ENCODE results near the gene LCN12.

LCN12 gene

DNA sequence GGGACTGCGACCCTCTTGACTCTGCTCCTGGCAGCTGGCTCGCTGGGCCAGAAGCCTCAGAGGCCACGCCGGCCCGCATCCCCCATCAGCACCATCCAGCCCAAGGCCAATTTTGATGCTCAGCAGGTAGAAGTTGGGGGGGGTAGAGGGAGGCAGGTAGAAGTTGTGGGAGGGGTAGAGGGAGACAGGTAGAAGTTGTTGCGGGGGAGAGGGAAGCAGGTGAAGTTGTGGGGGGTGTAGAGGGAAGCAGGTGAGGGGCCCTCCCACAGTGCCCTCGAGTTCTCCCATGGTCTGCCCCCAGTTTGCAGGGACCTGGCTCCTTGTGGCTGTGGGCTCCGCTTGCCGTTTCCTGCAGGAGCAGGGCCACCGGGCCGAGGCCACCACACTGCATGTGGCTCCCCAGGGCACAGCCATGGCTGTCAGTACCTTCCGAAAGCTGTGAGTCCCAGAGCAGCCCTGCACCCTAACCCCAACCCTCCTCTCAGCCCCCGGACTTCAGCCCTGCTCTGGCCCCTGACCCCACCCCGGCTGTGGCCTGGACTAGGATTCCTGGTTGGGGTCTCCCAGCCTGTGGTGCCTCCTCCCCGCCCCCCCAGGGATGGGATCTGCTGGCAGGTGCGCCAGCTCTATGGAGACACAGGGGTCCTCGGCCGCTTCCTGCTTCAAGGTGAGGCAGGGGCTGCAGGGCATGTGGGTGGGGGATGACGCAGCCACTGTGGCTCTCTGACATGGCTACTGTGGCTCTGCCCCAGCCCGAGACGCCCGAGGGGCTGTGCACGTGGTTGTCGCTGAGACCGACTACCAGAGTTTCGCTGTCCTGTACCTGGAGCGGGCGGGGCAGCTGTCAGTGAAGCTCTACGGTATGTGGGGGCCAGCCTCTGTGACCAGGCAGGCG is 6.5 kb upstream of the LCN12 start:
- H3K9me3 ChIP-seq (ENCODE audit: control insufficient read depth, insufficient read depth, low read length), result no peaks in the 10 kb centered on the region
- peaks cover 24% of the 10 kb centered on the region for H3K36me3 ChIP-seq (ENCODE audit: control insufficient read depth, low read length)
- peaks cover 26% of the 10 kb centered on the region for H3K79me2 ChIP-seq (ENCODE audit: control insufficient read depth, low read length)
- H3K27me3 ChIP-seq (ENCODE audit: control insufficient read depth, low read length), result no peaks in the 10 kb centered on the region
- no peaks in the 10 kb centered on the region; the same call in 1 of the 2 replicates for H3F3A ChIP-seq (ENCODE audit: control insufficient read depth, insufficient read depth)
- H3K27ac ChIP-seq (ENCODE audit: low read depth, low read length), result no peak overlapping the region
- no peak overlapping the region for H3K4me2 ChIP-seq (ENCODE audit: low read length)
- TF ChIP-seq, protein P1, sequence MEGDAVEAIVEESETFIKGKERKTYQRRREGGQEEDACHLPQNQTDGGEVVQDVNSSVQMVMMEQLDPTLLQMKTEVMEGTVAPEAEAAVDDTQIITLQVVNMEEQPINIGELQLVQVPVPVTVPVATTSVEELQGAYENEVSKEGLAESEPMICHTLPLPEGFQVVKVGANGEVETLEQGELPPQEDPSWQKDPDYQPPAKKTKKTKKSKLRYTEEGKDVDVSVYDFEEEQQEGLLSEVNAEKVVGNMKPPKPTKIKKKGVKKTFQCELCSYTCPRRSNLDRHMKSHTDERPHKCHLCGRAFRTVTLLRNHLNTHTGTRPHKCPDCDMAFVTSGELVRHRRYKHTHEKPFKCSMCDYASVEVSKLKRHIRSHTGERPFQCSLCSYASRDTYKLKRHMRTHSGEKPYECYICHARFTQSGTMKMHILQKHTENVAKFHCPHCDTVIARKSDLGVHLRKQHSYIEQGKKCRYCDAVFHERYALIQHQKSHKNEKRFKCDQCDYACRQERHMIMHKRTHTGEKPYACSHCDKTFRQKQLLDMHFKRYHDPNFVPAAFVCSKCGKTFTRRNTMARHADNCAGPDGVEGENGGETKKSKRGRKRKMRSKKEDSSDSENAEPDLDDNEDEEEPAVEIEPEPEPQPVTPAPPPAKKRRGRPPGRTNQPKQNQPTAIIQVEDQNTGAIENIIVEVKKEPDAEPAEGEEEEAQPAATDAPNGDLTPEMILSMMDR (IDR thresholded peaks at IDR 0.05; ENCODE audit: low read depth, low read length, poor library complexity, severe bottlenecking), result no peak
- no peak for TF ChIP-seq EZH2phosphoT487 (IDR thresholded peaks at IDR 0.05; ENCODE audit: borderline replicate concordance, low read length)
- no peak overlapping the region for H3K4me3 ChIP-seq (ENCODE audit: low read length)
- H3K9me2 ChIP-seq (replicated peaks; ENCODE audit: control insufficient read depth, low read length), result no peaks in the 10 kb centered on the region
- peaks cover 21% of the 10 kb centered on the region for H3K4me1 ChIP-seq (ENCODE audit: control insufficient read depth, low read length)
- 0 out of 2 replicates have a peak, but pooled peaks cover 3% of the 10 kb centered on the region for H4K20me1 ChIP-seq (ENCODE audit: control insufficient read depth, insufficient read depth, low read depth, low read length)

DNA sequence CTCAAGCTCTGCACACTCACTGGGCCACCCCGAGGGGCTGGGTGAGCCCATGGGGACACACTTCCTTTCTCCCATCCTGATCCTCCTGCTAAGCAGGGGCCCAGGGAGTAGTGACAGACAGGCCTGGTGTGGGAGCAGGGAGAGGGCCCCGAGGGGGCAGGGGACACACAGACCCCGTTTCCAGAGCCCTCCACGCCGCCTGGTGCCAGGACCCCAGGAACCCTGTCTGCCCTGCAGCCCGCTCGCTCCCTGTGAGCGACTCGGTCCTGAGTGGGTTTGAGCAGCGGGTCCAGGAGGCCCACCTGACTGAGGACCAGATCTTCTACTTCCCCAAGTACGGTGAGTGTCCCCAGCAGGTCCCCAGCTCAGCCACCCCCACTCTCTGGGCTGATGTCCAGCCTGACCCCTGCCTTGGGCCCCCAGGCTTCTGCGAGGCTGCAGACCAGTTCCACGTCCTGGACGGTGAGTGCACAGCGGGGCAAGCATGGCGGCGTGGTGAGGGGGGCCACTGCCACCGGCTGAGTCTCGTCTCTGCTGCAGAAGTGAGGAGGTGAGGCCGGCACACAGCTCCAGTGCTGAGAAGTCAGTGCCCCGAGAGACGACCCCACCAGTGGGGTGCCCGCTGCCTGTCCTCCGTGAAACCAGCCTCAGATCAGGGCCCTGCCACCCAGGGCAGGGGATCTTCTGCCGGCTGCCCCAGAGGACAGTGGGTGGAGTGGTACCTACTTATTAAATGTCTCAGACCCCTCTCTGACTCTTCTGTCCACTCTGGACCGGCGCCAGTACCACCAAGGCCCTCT is 5.6 kb upstream of the LCN12 start:
- Histone ChIP-seq H3K9me3 (ENCODE audit: control insufficient read depth, insufficient read depth, low read length) (no peaks in the 10 kb centered on the region), H3K27me3 (ENCODE audit: control insufficient read depth, low read length) (no peaks in the 10 kb centered on the region), H4K20me1 (ENCODE audit: control insufficient read depth, insufficient read depth, low read depth, low read length) (0 out of 2 replicates have a peak, but pooled peaks cover 3% of the 10 kb centered on the region), H3K4me3 (ENCODE audit: low read length) (no peak overlapping the region), H3K79me2 (ENCODE audit: control insufficient read depth, low read length) (peaks cover 24% of the 10 kb centered on the region), H3F3A (ENCODE audit: control insufficient read depth, insufficient read depth) (no peaks in the 10 kb centered on the region; the same call in 1 of the 2 replicates), H3K4me2 (ENCODE audit: low read length) (no peak overlapping the region), H3K36me3 (ENCODE audit: control insufficient read depth, low read length) (peaks cover 15% of the 10 kb centered on the region), H3K4me1 (ENCODE audit: control insufficient read depth, low read length) (peaks cover 24% of the 10 kb centered on the region), H3K27ac (ENCODE audit: low read depth, low read length) (no peak overlapping the region), H3K9me2 (replicated peaks; ENCODE audit: control insufficient read depth, low read length) (no peaks in the 10 kb centered on the region)
- TF ChIP-seq, protein P1 (IDR thresholded peaks at IDR 0.05; ENCODE audit: low read depth, low read length, poor library complexity, severe bottlenecking), result no peak
- TF ChIP-seq EZH2phosphoT487 (IDR thresholded peaks at IDR 0.05; ENCODE audit: borderline replicate concordance, low read length), result no peak

DNA sequence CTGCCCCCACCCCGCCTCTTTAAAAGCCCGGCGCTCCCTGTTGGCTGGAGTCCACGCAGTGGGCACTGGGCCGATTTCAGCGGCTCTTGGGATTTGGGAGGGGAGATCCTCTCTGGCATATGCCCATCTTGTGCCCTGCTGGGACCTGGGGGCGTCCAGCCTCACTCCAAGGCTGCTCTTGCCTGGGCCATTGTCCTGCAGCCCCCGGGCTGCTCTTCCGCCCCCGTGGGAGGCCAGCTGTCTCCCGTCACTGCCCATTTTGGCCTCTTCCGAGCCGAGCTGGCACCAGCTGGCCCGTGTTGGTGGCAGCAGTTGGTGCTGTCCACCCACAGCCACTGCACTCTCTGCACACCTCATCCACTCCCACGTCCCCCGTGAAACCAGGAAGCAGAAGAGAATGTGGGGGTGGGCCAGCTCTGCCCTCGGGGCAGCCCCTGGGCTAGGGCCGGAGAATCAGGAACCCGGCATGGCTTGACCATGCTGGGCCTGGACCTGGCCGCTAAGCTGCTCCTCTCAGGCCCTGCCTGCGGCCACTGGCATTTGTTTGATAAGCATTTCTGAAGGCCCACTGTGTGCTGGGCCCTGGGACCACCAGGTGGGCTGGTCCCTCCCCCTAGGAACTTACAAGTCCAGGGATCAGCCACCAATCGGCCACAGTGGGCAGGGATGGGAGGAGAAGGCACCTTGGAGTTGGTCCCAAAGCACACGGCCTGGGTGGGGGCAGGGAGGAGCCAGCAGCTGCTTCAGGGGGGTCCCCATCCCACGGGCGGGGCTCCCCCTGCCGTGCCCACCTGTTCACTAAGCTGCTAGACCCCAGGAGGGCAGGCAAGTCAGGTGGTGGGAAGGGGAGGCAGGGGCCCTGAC is 4.8 kb upstream of the LCN12 start:
- Histone ChIP-seq H3K4me1 (ENCODE audit: control insufficient read depth, low read length) (peaks cover 24% of the 10 kb centered on the region), H3K36me3 (ENCODE audit: control insufficient read depth, low read length) (peaks cover 7% of the 10 kb centered on the region), H3K79me2 (ENCODE audit: control insufficient read depth, low read length) (peaks cover 18% of the 10 kb centered on the region), H4K20me1 (ENCODE audit: control insufficient read depth, insufficient read depth, low read depth, low read length) (0 out of 2 replicates have a peak, but pooled peaks cover 1% of the 10 kb centered on the region), H3K27ac (ENCODE audit: low read depth, low read length) (no peak overlapping the region), H3K9me2 (replicated peaks; ENCODE audit: control insufficient read depth, low read length) (no peaks in the 10 kb centered on the region), H3K4me2 (ENCODE audit: low read length) (no peak overlapping the region), H3F3A (ENCODE audit: control insufficient read depth, insufficient read depth) (no peaks in the 10 kb centered on the region; the same call in 1 of the 2 replicates), H3K4me3 (ENCODE audit: low read length) (no peak overlapping the region), H3K9me3 (ENCODE audit: control insufficient read depth, insufficient read depth, low read length) (no peaks in the 10 kb centered on the region), H3K27me3 (ENCODE audit: control insufficient read depth, low read length) (no peaks in the 10 kb centered on the region)
- TF ChIP-seq, protein P1 (IDR thresholded peaks at IDR 0.05; ENCODE audit: low read depth, low read length, poor library complexity, severe bottlenecking), result no peak
- no peak for TF ChIP-seq EZH2phosphoT487 (IDR thresholded peaks at IDR 0.05; ENCODE audit: borderline replicate concordance, low read length)

All from DOHH2 (cell line).